ENCODE results near the gene RAB23.

Gene RAB23

GRCh38 chr6:57242505-57242904 is 20.4 kb upstream of the RAB23 start:
- DNase-seq (ENCODE audit: low read depth), result no peak

GRCh38 chr6:57226221-57226620 is 4.1 kb upstream of the RAB23 start:
- no peak for DNase-seq (ENCODE audit: low read depth)

- no peak for DNase-seq (ENCODE audit: low read depth)
Observed at GRCh38 chr6:57224769-57225515, 2.8 kb upstream of the RAB23 start.

GRCh38 chr6:57222743-57223077 is 603 bp upstream of the RAB23 start:
- DNase-seq (ENCODE audit: low read depth), result no peak

GRCh38 chr6:57221191-57221935 is 744 bp downstream of the RAB23 start:
- peak; percentile 38 for DNase-seq (ENCODE audit: low read depth)

GRCh38 chr6:57220083-57220703 is 1.9 kb downstream of the RAB23 start:
- no peak for DNase-seq (ENCODE audit: low read depth)

GRCh38 chr6:57217270-57217669 is 4.8 kb downstream of the RAB23 start:
- DNase-seq (ENCODE audit: low read depth), result no peak

GRCh38 chr6:57216235-57217101 is 5.6 kb downstream of the RAB23 start:
- DNase-seq (ENCODE audit: low read depth), result no peak

- no peak for DNase-seq (ENCODE audit: low read depth)
Observed at GRCh38 chr6:57215260-57215659, 6.8 kb downstream of the RAB23 start.

GRCh38 chr6:57210060-57210459 is 12.0 kb downstream of the RAB23 start:
- no peak for DNase-seq (ENCODE audit: low read depth)

- DNase-seq (ENCODE audit: low read depth), result no peak
Observed at GRCh38 chr6:57209030-57209429, 13.1 kb downstream of the RAB23 start.

GRCh38 chr6:57207872-57208271 is 14.2 kb downstream of the RAB23 start:
- no peak for DNase-seq (ENCODE audit: low read depth)

- DNase-seq (ENCODE audit: low read depth), result no peak
Observed at GRCh38 chr6:57207141-57207540, 15.0 kb downstream of the RAB23 start.

- DNase-seq (ENCODE audit: low read depth), result no peak
Observed at GRCh38 chr6:57205550-57206328, 16.4 kb downstream of the RAB23 start.

- DNase-seq (ENCODE audit: low read depth), result no peak
Observed at GRCh38 chr6:57201718-57202117, 20.4 kb downstream of the RAB23 start.

GRCh38 chr6:57198926-57199636 is 23.0 kb downstream of the RAB23 start:
- no peak for DNase-seq (ENCODE audit: low read depth)

GRCh38 chr6:57195457-57195856 is 26.6 kb downstream of the RAB23 start:
- DNase-seq (ENCODE audit: low read depth), result no peak

GRCh38 chr6:57193177-57193576 is 28.9 kb downstream of the RAB23 start:
- DNase-seq (ENCODE audit: low read depth), result no peak

GRCh38 chr6:57190140-57190539 is 32.0 kb downstream of the RAB23 start:
- no peak for DNase-seq (ENCODE audit: low read depth)

- DNase-seq (ENCODE audit: low read depth), result no peak
Observed at GRCh38 chr6:57183336-57183735, 38.8 kb downstream of the RAB23 start.

GRCh38 chr6:57182017-57182432 is 40.1 kb downstream of the RAB23 start:
- no peak for DNase-seq (ENCODE audit: low read depth)
